Measurements from ENCODE around the gene INPP5E.

Gene INPP5E

DNA sequence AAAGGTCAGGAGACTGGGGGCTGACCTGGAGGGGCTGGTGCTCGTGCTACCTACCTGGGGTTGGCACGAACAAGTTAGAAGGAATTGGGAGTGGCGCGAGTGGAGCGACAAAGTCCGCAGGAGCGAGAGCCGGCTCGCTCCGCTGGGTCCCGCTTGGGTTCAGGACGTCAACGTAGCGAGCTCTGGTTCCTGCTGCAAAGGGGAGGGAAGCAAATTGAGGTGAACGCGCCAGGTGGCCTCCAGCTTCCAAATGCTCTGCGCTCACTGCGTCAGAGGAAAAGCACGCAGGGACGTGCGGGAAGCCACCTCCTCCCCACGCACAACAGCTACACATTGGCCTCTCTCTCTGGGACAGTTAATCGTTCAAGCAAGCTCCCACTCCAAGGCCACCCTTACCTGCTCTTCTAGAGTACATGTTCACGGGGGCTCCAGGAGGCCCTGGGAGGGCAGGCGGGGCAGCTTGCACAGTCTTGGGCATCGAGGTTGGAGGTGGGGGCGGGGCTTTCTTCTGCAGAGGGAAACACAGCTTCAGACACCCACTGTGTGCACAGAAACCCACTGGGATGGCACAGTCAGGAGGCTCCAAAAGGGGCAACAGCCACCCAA, 7.6 kb upstream of the INPP5E start:
- no peak for DNase-seq (ENCODE audit: low read depth)

DNA sequence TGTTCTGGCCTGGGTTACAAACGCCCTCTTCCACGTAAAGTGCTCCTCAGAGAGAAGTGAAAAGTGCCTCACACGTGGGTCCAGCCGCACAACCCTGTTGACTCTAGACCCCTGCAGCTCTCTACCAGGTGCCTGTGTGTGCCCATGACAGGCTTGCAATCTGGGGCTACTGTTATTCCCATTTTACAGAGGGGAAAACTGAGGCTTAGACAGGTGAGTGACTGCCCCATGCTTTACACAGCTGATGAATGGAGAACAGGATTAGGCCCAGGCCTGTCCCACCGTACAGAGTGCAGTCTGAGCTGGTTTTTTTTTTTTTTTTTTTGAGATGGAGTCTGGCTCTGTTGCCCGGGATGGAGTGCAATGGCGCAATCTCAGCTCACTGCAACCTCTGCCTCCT, 6.2 kb upstream of the INPP5E start:
- DNase-seq (ENCODE audit: low read depth): no peak

DNA sequence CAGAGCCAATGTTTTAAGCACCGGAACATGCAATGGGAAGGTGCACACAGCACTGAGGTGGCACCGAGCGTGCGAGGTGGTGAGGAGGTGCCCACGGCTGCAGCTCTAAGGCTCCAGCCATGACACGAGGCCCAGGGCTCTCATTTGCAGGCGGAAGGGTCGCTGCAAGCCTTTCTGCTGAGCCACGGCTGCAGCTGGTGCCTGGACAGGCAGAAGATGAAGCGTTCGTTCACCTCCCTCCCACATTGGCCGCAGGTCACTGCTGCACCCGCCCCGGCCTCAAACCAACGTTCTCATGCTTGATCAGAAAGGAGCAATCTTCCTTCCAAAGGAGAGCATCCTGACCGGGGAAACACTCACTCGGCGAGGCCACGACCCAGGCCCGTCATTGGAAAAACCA, 4.5 kb upstream of the INPP5E start:
- no peak for DNase-seq (ENCODE audit: low read depth)

DNA sequence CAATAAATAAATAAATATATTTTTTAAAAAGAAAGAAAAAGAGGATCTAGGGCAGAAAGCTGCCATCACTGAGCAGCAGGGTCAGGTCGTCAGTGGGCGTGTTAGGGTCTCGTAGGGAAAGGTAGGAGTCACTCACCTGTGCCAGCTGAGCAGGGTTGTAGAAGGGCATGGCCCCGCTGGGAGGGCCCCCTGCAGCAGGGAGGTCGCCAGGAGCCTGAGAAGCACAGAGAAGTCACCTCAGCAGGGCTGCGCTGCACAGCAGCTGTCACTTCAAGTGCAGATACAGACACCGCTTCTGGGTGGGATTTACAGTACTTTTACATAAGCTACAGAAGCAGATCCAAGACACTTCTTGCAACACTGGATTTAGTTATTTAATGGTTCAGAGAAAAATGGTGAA, 4.0 kb upstream of the INPP5E start:
- no peak for DNase-seq (ENCODE audit: low read depth)

DNA sequence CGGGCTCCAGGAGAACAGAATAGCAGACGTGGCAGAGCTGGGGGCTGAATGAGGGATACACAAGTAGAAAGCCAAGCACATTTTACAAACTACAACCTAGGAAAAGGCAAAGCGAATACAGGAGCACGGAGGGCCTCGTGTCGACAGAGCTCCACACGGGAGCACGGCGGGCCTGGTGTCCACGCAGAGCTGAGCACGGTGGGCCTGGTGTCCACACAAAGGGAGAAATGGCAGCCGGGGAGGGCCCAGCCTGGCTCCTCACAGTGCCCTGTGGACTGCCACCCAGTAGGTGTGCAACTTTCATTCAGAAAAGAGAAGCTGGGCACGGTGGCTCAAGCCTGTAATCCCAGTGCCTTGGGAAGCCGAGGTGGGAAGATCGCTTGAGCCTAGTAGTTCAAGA, 3.4 kb upstream of the INPP5E start:
- DNase-seq (ENCODE audit: low read depth): no peak

DNA sequence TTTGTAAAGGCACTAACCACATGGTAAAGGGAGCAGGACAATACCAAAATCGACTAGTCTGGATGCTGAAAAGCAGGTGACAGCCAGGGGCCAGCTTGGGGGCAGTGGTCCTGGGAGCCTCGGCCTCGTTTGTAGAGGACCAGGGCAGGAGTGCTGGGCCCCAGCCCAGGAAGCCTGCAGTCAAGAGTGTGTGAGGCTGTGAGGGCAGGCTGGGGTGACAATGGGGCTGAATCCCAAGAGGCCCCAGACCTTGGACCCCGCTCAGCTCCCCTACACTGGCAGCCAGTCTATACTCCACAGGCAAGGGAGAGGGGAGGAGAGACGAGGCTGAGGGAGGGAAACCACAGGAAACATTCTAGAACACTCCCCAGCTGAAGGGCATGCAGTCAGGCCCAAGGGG, 2.6 kb upstream of the INPP5E start:
- no peak for DNase-seq (ENCODE audit: low read depth)

DNA sequence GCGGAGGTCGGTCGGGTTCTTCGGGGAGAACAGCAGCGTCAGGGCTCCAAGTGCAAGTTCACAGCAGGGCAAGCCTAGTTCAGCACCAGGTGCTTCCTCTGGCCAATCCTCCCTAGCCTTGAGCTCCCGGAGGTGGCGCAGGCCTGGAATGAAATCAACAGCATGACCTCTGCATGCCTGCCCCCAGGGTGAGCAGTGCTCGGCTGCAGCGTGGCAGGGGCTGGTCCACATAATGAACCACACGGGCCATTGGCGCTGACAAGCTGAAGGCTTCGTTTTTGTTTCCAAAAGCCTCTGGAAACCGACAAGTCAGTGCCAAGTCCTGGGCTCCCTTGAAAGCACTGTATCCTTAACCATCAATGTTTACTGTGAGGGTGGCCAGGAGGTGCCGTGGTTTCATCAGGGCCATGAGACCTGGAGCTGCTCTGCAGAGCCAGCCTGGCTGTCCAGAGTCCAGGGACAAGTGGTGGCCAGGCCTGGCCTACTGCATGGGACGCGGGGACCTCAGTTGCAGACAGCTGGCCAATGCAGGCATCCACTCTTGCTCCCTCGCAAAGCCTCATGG, 2.1 kb upstream of the INPP5E start:
- DNase-seq (ENCODE audit: low read depth): no peak

DNA sequence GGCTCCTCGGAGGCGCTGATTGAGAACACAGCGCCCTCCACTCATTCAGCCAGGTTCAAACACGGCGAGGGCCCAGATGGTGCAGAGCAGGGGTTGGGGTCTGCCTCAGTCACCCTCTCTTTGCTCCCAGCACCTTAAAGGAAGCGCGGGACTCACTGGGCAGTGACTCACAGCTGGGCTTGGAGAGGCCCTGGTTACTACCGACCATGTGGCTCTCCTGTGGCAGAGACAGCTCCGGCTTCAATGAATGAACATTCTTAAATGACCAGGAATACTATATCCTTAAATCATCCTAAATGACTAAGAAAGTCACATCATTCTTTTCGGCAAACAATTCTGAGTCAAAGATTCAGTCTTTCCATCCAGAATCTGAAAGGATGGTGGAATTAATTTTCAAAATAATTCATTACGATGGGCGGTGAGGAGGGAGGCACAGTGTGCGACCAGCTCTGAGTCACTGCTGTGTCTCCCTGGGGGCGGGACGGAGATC, 1.6 kb upstream of the INPP5E start:
- DNase-seq (ENCODE audit: low read depth): no peak

DNA sequence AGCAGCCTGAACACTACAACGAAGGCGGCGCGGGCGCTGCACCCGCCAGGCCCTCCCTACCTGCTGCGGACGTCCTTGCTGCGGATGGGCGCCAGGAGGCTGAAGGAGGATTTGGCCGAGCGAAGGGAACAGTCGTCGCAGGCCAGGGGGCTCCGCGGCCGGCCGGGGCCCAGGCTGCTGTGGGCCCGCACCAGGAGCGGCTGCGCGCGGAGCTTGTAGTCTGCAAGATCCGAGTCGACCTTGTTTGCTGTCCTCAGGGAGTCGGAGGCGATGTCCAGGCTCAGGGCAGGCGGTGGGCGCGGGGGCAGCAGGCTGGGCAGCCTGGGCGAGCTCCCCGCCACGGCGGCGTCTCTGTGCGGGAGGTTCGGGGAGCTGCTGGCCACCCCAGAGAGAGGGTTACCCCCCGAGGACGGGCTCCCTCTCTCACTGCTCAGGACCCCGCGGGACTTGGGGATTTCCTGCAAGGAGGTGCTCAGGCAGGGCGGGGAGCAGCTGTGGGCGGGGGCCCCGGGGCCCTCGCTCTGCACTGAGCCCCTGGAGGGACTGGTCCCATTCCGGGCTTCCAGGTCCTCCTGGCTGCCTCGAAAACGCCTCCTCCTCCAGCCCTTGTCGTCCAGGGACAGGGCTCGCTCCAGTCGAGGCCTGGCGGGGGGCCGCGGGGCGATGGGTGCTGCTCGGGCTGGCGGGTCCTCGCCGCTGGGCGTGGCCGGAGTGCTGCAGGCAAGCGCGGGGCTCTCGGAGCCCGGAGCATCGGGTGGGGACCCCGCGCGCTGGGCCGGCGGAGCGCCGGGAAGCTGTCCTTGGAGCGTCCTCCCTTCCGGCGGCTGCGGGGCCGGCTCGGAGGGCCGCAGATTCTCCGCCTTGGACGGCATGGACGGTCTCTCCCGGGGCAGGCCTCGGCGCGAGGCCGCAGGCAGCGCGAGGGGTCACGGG, 831 bp downstream of the INPP5E start:
- peak; percentile 28 for DNase-seq (ENCODE audit: low read depth)

DNA sequence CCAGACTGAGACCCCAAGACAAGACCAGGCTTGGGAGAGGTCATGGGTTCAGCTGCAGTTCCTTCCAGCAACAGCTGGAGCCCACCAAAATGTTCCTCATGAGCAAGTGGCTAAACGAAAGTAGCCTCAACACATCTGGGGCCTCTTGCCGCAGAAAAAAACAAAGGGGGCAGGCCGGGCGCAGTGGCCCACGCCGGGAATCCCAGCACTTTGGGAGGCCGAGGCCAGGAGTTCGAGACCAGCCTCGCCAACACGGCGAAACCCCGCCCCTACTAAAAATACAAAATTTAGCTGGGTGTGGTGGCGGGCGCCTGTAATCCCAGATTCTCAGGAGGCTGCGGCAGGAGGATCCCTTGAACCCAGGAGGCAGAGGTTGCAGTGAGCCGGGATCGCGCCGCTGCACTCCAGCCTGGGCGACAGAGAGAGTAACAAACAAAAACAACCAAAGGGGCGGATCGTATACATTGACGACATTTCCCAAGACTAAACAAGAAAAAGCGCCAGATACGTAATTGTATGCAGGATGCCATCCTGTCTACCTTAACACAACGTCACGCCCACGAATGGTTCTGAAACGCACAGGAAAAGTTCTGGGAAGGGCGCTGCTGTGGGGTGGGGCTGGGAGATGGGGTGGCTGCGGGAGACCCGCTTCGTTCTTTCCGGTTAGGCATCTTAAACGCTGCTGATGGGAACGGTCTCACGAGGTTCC, 1.7 kb downstream of the INPP5E start:
- DNase-seq (ENCODE audit: low read depth): no peak

DNA sequence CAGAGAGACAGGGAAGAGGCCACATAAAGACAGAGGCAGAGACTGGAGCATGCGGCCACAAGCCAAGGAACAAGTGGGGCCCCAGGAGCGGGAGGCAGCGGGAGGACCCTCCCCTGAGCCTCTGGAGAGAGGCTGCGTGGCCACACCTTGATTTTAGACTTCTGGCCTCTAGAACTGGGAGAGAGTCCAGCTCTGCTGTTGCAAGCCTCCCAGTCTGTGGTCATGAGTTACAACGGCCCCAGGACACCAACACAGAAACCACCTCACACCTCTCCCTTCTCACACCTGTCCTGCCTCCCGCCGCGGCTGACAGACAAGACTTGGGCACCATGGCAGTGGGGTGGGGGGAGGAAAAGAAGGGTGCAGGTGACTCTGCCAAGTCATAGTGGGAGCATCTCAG, 2.2 kb downstream of the INPP5E start:
- DNase-seq (ENCODE audit: low read depth): no peak

DNA sequence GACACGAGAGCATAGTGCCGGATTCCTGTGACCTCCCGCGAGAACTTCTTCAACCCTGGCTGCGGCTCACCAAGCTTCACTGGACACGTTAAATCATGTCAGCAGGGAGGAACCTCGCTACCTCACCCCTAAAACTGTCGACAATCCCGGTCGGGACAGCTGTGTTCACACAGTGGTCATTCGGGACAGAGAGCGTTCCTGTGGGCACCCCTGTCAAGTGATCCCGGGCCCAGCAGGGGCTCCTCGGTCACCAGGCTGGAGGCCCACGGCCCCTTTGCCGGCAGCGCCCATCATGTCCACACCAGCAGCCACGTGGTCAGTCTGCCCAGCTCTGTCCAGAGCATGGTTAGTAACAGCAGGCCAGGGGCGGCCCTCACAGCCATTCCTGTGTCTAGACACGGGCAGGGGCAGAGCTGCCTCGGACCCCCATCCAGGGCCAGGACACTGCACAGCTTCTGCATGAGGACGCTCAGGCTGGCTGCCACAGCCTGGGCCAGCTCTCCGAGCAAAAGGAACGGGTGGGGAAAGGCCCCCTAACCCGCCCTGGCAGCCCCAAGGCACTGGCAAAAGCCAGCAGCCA, 3.5 kb downstream of the INPP5E start:
- no peak for DNase-seq (ENCODE audit: low read depth)

DNA sequence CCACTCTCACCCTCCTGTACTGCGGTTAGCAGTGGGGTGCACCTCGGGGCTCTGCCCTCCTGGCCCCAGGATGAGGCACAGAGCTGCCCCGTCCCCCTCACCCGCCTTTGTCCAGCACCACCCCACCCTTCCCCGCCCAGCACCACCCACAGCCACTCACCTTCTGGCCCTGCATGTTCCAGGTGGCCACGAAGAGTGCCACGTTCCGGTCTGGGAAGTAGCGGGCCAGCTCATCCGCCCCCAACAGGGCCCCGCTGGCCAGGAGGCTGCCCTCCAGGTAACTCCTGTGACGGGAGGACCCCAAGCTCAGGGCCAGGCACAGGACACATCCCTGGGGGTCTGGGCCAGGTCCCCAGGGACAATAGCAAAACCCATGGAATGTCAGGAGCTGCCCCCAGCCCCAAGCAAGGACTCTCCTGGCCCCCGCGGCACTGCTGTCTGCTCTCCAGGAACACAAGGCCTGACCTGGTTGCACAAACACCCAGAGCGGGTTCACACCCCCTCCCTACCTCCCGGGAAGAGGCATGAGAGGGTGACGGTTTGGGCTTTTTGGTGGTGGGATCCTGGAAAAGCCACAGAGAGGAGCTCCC, 5.0 kb downstream of the INPP5E start:
- DNase-seq (ENCODE audit: low read depth): no peak

DNA sequence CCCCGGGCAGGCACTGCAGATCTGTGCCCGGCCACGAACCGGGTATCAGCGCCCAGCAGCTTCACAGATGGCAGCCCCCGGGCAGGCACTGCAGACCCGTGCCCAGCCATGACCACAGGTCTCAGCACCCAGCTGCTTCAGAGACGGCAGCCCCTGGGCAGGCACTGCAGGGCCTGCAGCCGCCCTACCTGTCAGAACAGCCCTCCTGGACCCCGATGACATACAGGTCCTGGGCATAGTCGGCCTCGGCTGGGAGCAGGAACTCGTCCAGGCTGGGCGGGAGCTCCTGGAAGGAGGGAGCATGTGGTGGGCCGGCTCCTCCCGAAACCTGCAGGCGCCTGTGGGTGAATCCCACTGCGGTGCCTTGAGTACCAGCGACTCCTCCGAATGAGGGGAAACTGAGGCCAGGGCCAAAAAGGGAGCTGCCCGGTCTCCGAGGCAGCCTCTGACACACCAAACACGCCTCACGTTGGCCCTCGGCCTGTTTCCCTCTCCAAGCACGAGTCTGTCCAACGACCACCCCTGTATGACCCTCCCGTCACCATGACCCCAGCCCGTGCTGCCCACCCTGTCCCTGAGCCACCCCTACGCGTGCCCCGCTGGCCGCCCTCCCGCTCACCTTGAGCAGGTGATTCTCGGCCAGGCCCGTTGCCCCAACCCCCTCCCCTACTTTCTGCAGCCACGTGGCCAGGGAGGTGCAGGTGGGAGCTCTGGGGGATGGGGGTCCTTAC, 5.6 kb downstream of the INPP5E start:
- no peak for DNase-seq (ENCODE audit: low read depth)

DNA sequence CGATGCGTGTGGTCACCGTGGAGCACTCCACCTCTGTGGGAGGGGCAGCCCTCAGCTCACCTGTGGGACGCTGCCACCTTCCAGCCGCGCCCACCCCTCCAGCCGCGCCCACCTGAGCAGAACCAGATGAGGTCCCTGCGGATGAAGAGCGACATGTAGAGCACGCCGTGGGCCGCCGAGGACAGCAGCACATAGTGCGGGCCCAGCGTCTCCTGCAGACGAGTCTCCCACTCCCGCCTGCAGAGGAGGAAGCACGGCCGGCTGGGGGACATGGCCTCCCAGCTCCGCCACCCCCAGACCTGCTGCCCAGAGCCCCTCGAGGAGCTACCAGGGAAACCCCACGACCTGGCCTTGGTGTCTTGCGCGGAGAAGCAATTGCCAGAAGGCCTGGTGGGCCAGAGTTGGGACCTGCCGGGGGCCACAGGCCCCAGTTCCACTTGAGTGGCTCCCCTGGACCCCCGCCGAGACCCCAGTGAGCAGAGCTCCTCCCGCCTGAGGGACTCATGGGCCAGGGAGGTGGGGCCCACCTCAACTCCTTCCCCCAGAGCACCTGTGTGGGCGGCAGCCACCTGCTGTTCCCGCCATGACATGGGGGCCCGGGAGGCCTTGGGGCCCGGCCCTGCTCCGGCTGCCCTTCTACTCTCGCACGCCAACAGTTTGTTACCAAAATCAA, 6.5 kb downstream of the INPP5E start:
- DNase-seq (ENCODE audit: low read depth): no peak

DNA sequence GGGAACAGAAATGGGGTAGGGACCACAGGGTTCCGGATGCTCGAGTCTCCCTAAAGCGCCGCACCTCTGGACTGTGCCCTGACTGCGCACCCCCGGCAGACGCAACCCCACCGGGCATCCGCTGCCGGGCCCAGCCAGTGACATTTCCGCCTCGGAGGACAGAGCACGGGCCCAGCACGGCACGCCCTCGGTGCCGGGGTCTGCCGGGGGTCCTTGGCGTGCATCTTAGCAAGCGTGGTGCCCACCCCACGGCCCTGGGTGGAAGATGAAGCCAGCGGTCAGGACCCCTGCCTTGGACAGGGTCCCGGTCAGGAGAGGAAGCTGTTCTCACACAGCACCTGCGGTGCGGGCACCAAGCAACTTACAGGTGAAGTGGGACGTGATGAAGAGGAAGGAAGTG, 7.1 kb downstream of the INPP5E start:
- no peak for DNase-seq (ENCODE audit: low read depth)

DNA sequence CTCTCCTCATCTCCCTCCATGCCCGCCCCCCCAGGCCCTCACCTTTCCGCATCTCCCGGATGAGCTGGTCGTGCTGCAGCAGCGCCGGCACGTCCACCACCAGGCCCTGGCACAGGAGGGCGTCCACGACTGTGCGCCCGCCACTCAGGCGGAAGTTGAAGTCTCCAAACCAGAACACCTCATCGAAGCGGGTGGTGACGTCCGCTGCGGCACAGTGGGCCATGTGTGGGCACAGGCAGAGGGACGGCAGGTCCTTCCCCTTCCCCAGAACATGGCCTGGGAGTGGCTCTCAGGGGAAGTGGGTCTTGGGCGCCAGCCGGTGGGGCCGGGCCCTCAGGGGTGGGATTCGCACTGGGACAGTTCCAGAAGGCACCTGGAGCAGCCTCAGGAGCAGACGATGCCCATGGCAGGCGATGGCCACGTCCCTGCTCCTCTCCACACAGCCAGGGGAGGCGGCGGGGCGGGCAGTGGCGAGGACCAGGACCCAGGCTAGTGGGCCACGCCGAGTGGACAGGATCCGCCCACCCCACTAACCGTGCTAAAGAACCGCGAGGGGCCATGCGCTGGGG, 7.8 kb downstream of the INPP5E start:
- DNase-seq (ENCODE audit: low read depth): no peak

DNA sequence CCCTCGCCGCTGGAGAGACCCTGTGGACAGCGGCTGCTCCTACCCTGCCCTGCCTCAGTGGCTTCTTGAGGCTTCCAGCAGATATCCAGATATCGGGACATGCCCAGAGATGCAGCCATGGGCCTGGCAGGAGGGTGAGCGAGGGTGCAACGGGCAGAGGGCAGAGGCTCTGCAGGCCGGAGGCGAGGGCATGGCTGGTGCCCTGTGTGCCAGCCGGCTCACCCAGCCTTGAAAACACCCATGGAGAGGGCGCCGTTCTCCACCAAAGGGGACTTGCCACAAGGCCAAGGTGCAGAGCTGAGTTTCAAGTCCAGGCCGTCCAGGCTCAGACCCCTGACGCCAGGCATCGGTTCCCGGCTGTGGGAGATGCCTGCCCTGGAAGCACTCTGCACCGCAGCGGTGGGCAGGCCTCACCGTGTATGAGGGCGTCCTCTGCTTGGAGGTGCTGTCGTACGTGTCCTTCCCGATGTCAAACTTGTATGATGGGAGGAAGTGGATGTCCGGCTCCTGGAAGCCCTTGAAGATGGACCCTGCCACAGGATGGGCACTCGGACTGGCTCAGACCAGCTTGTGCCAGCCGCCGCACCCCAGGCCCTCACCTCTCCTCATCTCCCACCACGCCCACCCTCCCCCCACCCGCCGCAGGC, 8.9 kb downstream of the INPP5E start:
- no peak for DNase-seq (ENCODE audit: low read depth)

DNA sequence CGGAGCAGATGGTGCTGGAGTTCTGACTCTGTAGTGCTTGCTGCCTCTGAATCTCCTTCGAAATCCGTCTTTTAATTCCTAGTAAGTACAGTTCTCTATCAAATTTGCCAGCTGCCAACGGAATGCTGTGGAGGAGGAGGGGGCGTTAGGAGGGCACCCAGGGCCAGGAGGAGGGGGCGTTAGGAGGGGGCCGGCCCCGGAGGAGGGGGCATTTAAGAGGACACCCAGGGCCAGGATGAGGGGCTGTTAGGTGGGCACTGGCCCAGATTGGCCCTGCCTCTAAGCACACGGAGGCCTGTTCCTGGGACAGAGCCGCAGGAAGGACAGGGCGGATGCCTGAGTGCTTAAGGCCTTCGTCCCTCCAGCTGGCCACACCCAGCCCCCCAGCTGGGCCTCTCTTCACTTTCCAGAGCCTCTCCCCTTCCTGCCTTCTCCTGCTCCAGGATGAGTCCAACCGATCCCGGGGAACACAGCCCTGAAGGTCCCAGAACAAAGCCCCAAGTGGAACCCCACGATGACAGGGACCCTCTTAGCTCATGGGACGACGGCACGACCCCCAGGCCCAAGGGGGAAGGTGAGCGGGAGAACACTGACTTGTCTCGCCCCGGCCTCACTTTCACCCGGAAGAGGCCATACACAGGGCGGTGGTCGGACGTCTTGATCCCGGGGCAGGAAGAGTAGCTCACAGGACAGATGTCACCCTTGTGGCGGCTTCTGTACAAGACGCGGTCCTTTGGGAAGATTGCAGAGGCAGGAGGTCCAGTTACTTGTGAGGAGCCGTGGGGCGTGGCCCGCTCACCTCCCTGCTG, 9.8 kb downstream of the INPP5E start:
- no peak for DNase-seq (ENCODE audit: low read depth)

Data from stimulated activated CD8-positive, alpha-beta memory T cell treated with anti-CD3 and anti-CD28 coated beads, Interleukin-12 subunit alpha, Interleukin-12 subunit beta, amount 100 ng/mL, for 1 hour (primary cell).